ENCODE measurements around the gene MCHR1. TPM values are rescaled to one million over a fixed set of nuclear protein-coding genes. Genes with fewer than 3 reads are reported as not detected.

Gene MCHR1
- polyA plus RNA-seq (2013) = not detected

GRCh38 chr22:40679249-40679963 is at the start of gene MCHR1:
Gene MCHR1, plus strand, starts transcription at chr22:40679484. Its CDS starts 169 bp downstream, at chr22:40679653.
- H3K27ac ChIP-seq (ENCODE audit: insufficient read depth in 1 of 2, low read depth in 1 of 2, low read length in 2 of 2, poor library complexity in 1 of 2, severe bottlenecking in 2 of 2) = no peak within 1 kb of the TSS
- peaks cover 0 to 32% (median 24%) of the 10 kb centered on the region in 5 experiments for H3K27me3 ChIP-seq (replicated peaks in 2 of 5; ENCODE audit: control insufficient read depth in 4 of 5, insufficient read depth in 5 of 5, low read length in 4 of 5)
- ChIA-PET CTCF (interaction anchor here (0.7 to 1.9 kb wide), 3 partner anchors 25 to 79 kb away, joined by 3 to 8 read pairs (median 3); no protein-coding TSS in a partner anchor), POLR2A (interaction anchor here (0.6 to 0.7 kb wide), 2 partner anchors 26 to 82 kb away, joined by 3 to 5 read pairs; no protein-coding TSS in a partner anchor)
- no peaks in the 10 kb centered on the region for H3K9me3 ChIP-seq (ENCODE audit: control extremely low read depth in 1 of 5, control insufficient read depth in 4 of 5, insufficient read depth in 2 of 5, low read depth in 1 of 5, low read length in 4 of 5)
- H3K4me3 ChIP-seq (ENCODE audit: control insufficient read depth in 1 of 7, extremely low read depth in 1 of 7, insufficient read depth in 4 of 7, low read depth in 2 of 7, low read length in 6 of 7) = peak within 1 kb of the TSS in 2 of 7 experiments; percentile 15 to 43
- WGBS (ENCODE audit: insufficient coverage) = 40% methylated on average over 13 of the region's 21 CpGs
- H3K4me1 ChIP-seq (ENCODE audit: control extremely low read depth in 1 of 4, control insufficient read depth in 4 of 4, insufficient read depth in 4 of 4, low read length in 3 of 4) = peaks cover 0 to 16% (median 9%) of the 10 kb centered on the region in 4 experiments
- peak in 2 of 3 donors; percentile 14 to 26 for DNase-seq
- H3K36me3 ChIP-seq (ENCODE audit: control insufficient read depth in 4 of 4, insufficient read depth in 4 of 4, low read length in 3 of 4) = no peaks in the 10 kb centered on the region

- no peak overlapping the region for H3K4me3 ChIP-seq (ENCODE audit: control insufficient read depth in 1 of 7, extremely low read depth in 1 of 7, insufficient read depth in 4 of 7, low read depth in 2 of 7, low read length in 6 of 7)
- H3K4me1 ChIP-seq (ENCODE audit: control extremely low read depth in 1 of 4, control insufficient read depth in 4 of 4, insufficient read depth in 4 of 4, low read length in 3 of 4) = peaks cover 6 to 20% (median 10%) of the 10 kb centered on the region in 4 experiments
- ChIA-PET CTCF (interaction anchor here (0.8 to 6.0 kb wide), 2 partner anchors 12 to 14 kb away, joined by 5 to 23 read pairs; no protein-coding TSS in a partner anchor), POLR2A (interaction anchor here (0.6 kb wide), 1 partner anchor 21 kb away, joined by 3 read pairs; no protein-coding TSS in a partner anchor)
- H3K9me3 ChIP-seq (ENCODE audit: control extremely low read depth in 1 of 5, control insufficient read depth in 4 of 5, insufficient read depth in 2 of 5, low read depth in 1 of 5, low read length in 4 of 5) = no peaks in the 10 kb centered on the region
- H3K36me3 ChIP-seq (ENCODE audit: control insufficient read depth in 4 of 4, insufficient read depth in 4 of 4, low read length in 3 of 4) = no peaks in the 10 kb centered on the region
- no peak overlapping the region for H3K27ac ChIP-seq (ENCODE audit: insufficient read depth in 1 of 2, low read depth in 1 of 2, low read length in 2 of 2, poor library complexity in 1 of 2, severe bottlenecking in 2 of 2)
- no peak for DNase-seq
- no peaks in the 10 kb centered on the region for H3K27me3 ChIP-seq (replicated peaks in 2 of 5; ENCODE audit: control insufficient read depth in 4 of 5, insufficient read depth in 5 of 5, low read length in 4 of 5)
- WGBS (ENCODE audit: insufficient coverage) = 100% methylated on average over 2 of the region's 2 CpGs
Observed at GRCh38 chr22:40631925-40632324, 47.4 kb upstream of the MCHR1 start.

DNA sequence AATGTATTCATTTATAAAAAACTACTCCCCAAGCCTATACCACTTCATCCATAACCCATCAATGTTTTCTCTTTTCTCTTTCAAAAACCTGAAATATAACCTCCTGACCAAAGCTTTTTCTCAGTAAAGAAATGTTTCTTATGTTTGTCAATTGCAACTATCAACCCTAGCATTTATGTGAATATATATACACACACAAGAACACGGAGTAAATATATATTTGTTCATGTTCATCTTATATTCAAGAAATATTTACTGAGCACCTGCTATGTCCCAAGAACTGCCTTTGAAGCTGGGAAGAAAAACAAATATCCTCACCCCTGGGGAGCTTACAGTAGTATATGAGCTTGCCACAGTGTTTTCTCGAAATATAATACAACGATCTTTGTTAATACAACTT is 46.2 kb upstream of the MCHR1 start:
- Histone ChIP-seq H3K36me3 (ENCODE audit: control insufficient read depth in 4 of 4, insufficient read depth in 4 of 4, low read length in 3 of 4) (no peaks in the 10 kb centered on the region), H3K27ac (ENCODE audit: insufficient read depth in 1 of 2, low read depth in 1 of 2, low read length in 2 of 2, poor library complexity in 1 of 2, severe bottlenecking in 2 of 2) (no peak overlapping the region), H3K9me3 (ENCODE audit: control extremely low read depth in 1 of 5, control insufficient read depth in 4 of 5, insufficient read depth in 2 of 5, low read depth in 1 of 5, low read length in 4 of 5) (no peaks in the 10 kb centered on the region), H3K27me3 (replicated peaks in 2 of 5; ENCODE audit: control insufficient read depth in 4 of 5, insufficient read depth in 5 of 5, low read length in 4 of 5) (no peaks in the 10 kb centered on the region), H3K4me1 (ENCODE audit: control extremely low read depth in 1 of 4, control insufficient read depth in 4 of 4, insufficient read depth in 4 of 4, low read length in 3 of 4) (peaks cover 6 to 31% (median 18%) of the 10 kb centered on the region in 4 experiments), H3K4me3 (ENCODE audit: control insufficient read depth in 1 of 7, extremely low read depth in 1 of 7, insufficient read depth in 4 of 7, low read depth in 2 of 7, low read length in 6 of 7) (no peak overlapping the region)
- POLR2A ChIA-PET = no interaction called here
- no peak for DNase-seq
- CTCF ChIA-PET = interaction anchor here (0.9 to 6.0 kb wide), 3 partner anchors 9 to 108 kb away, joined by 3 to 23 read pairs (median 3); no protein-coding TSS in a partner anchor
- WGBS (ENCODE audit: insufficient coverage) = no CpG with 5 or more reads among the region's 3 CpGs

- H3K4me3 ChIP-seq (ENCODE audit: control insufficient read depth in 1 of 7, extremely low read depth in 1 of 7, insufficient read depth in 4 of 7, low read depth in 2 of 7, low read length in 6 of 7) = no peak overlapping the region
- peaks cover 6 to 27% (median 21%) of the 10 kb centered on the region in 4 experiments for H3K4me1 ChIP-seq (ENCODE audit: control extremely low read depth in 1 of 4, control insufficient read depth in 4 of 4, insufficient read depth in 4 of 4, low read length in 3 of 4)
- ChIA-PET CTCF (interaction anchor here (0.7 to 6.0 kb wide), 7 partner anchors 8 to 201 kb away, joined by 3 to 23 read pairs (median 3); no protein-coding TSS in a partner anchor), POLR2A (interaction anchor here (0.6 kb wide), 1 partner anchor 16 kb away, joined by 3 read pairs; no protein-coding TSS in a partner anchor)
- H3K36me3 ChIP-seq (ENCODE audit: control insufficient read depth in 4 of 4, insufficient read depth in 4 of 4, low read length in 3 of 4) = no peaks in the 10 kb centered on the region
- no peaks in the 10 kb centered on the region for H3K9me3 ChIP-seq (ENCODE audit: control extremely low read depth in 1 of 5, control insufficient read depth in 4 of 5, insufficient read depth in 2 of 5, low read depth in 1 of 5, low read length in 4 of 5)
- 99% methylated on average over 7 of the region's 11 CpGs for WGBS (ENCODE audit: insufficient coverage)
- no peak for DNase-seq
- no peaks in the 10 kb centered on the region for H3K27me3 ChIP-seq (replicated peaks in 2 of 5; ENCODE audit: control insufficient read depth in 4 of 5, insufficient read depth in 5 of 5, low read length in 4 of 5)
- no peak overlapping the region for H3K27ac ChIP-seq (ENCODE audit: insufficient read depth in 1 of 2, low read depth in 1 of 2, low read length in 2 of 2, poor library complexity in 1 of 2, severe bottlenecking in 2 of 2)
Observed at GRCh38 chr22:40634119-40634903, 45.0 kb upstream of the MCHR1 start.

- Histone ChIP-seq H3K4me3 (ENCODE audit: control insufficient read depth in 1 of 7, extremely low read depth in 1 of 7, insufficient read depth in 4 of 7, low read depth in 2 of 7, low read length in 6 of 7) (peak overlapping the region; percentile 75 to 97 (median 91)), H3K4me1 (ENCODE audit: control extremely low read depth in 1 of 4, control insufficient read depth in 4 of 4, insufficient read depth in 4 of 4, low read length in 3 of 4) (peaks cover 6 to 27% (median 21%) of the 10 kb centered on the region in 4 experiments), H3K27me3 (replicated peaks in 2 of 5; ENCODE audit: control insufficient read depth in 4 of 5, insufficient read depth in 5 of 5, low read length in 4 of 5) (no peaks in the 10 kb centered on the region), H3K9me3 (ENCODE audit: control extremely low read depth in 1 of 5, control insufficient read depth in 4 of 5, insufficient read depth in 2 of 5, low read depth in 1 of 5, low read length in 4 of 5) (no peaks in the 10 kb centered on the region), H3K27ac (ENCODE audit: insufficient read depth in 1 of 2, low read depth in 1 of 2, low read length in 2 of 2, poor library complexity in 1 of 2, severe bottlenecking in 2 of 2) (no peak overlapping the region), H3K36me3 (ENCODE audit: control insufficient read depth in 4 of 4, insufficient read depth in 4 of 4, low read length in 3 of 4) (no peaks in the 10 kb centered on the region)
- CTCF ChIA-PET = interaction anchor here (1.0 to 6.0 kb wide), 2 partner anchors 9 to 11 kb away, joined by 3 to 23 read pairs; no protein-coding TSS in a partner anchor
- no peak for DNase-seq
- POLR2A ChIA-PET = interaction anchor here (0.6 kb wide), 1 partner anchor 17 kb away, joined by 3 read pairs; no protein-coding TSS in a partner anchor
- WGBS (ENCODE audit: insufficient coverage) = 74% methylated on average over 17 of the region's 21 CpGs
Observed at GRCh38 chr22:40635043-40635939, 44.0 kb upstream of the MCHR1 start.

GRCh38 chr22:40635940-40636379 is 43.3 kb upstream of the MCHR1 start:
- ChIA-PET CTCF (interaction anchor here (6.0 kb wide), 1 partner anchor 10 kb away, joined by 23 read pairs; no protein-coding TSS in a partner anchor), POLR2A (interaction anchor here (1.0 kb wide), 1 partner anchor 131 kb away, joined by 3 read pairs; no protein-coding TSS in a partner anchor)
- no peak for DNase-seq
- H3K36me3 ChIP-seq (ENCODE audit: control insufficient read depth in 4 of 4, insufficient read depth in 4 of 4, low read length in 3 of 4) = no peaks in the 10 kb centered on the region
- H3K27me3 ChIP-seq (replicated peaks in 2 of 5; ENCODE audit: control insufficient read depth in 4 of 5, insufficient read depth in 5 of 5, low read length in 4 of 5) = no peaks in the 10 kb centered on the region
- H3K9me3 ChIP-seq (ENCODE audit: control extremely low read depth in 1 of 5, control insufficient read depth in 4 of 5, insufficient read depth in 2 of 5, low read depth in 1 of 5, low read length in 4 of 5) = no peaks in the 10 kb centered on the region
- peak overlapping the region in 1 of 2 experiments; percentile 70 for H3K27ac ChIP-seq (ENCODE audit: insufficient read depth in 1 of 2, low read depth in 1 of 2, low read length in 2 of 2, poor library complexity in 1 of 2, severe bottlenecking in 2 of 2)
- peaks cover 6 to 27% (median 21%) of the 10 kb centered on the region in 4 experiments for H3K4me1 ChIP-seq (ENCODE audit: control extremely low read depth in 1 of 4, control insufficient read depth in 4 of 4, insufficient read depth in 4 of 4, low read length in 3 of 4)
- 0% methylated on average over 27 of the region's 31 CpGs for WGBS (ENCODE audit: insufficient coverage)
- peak overlapping the region; percentile 75 to 97 (median 91) for H3K4me3 ChIP-seq (ENCODE audit: control insufficient read depth in 1 of 7, extremely low read depth in 1 of 7, insufficient read depth in 4 of 7, low read depth in 2 of 7, low read length in 6 of 7)
